Osteocyte (in vitro differentiated cells): ENCODE measurements around the gene GPM6B. TPM values are rescaled to one million over a fixed set of nuclear protein-coding genes. Genes with fewer than 3 reads are reported as not detected.

Source experiments
- DNase-seq: peaks from one replicate; pipeline ENCODE4 v3.0.0; 2021; ENCODE audit warnings: mixed read lengths; ENCODE audit not compliant: unreplicated experiment; ENCODE audit errors: extremely low spot score
- H3K27ac Mint-ChIP-seq: one replicate; pipeline ENCODE4 v1.8.0; 2021; ENCODE audit warnings: mild to moderate bottlenecking, mixed read lengths; ENCODE audit not compliant: unreplicated experiment
- H3K27me3 Mint-ChIP-seq: one replicate; pipeline ENCODE4 v1.8.0; 2021; ENCODE audit warnings: mixed read lengths; ENCODE audit not compliant: unreplicated experiment
- H3K36me3 Mint-ChIP-seq: one replicate; pipeline ENCODE4 v1.8.0; 2021; ENCODE audit warnings: mixed read lengths; ENCODE audit not compliant: unreplicated experiment
- H3K4me1 Mint-ChIP-seq: one replicate; pipeline ENCODE4 v1.8.0; 2021; ENCODE audit warnings: mixed read lengths; ENCODE audit not compliant: unreplicated experiment
- H3K4me3 Mint-ChIP-seq: one replicate; pipeline ENCODE4 v1.8.0; 2021; ENCODE audit warnings: mild to moderate bottlenecking, moderate library complexity, mixed read lengths; ENCODE audit not compliant: unreplicated experiment
- H3K9me3 Mint-ChIP-seq: one replicate; pipeline ENCODE4 v1.8.0; 2021; ENCODE audit warnings: mixed read lengths; ENCODE audit not compliant: unreplicated experiment
- CTCF ChIP-seq: fragments of 200-600 bp; sonication (generic); IDR thresholded peaks from 2 replicates; pipeline ENCODE4 v1.5.0; 2021; ENCODE audit warnings: antibody characterized with exemption, mild to moderate bottlenecking, moderate library complexity
- total RNA-seq: library from RNA; stranded (reverse); gene quantifications from 2 replicates; pipeline ENCODE4 v1.2.1, GENCODE V29; 2021

The GPM6B gene
- total RNA-seq, 1 donor from 2014 or later = 12.0 TPM

GRCh38 chrX:13756381-13756780 is 60.5 kb downstream of the GPM6B start:
- Mint-ChIP-seq H3K4me3 (no peak overlapping the region), H3K9me3 (no peaks in the 10 kb centered on the region), H3K27ac (no peak overlapping the region), H3K27me3 (no peaks in the 10 kb centered on the region), H3K36me3 (peaks cover 11% of the 10 kb centered on the region), H3K4me1 (no peaks in the 10 kb centered on the region)
- DNase-seq = no peak
- no peak for TF ChIP-seq CTCF

GRCh38 chrX:13755254-13755653 is 61.6 kb downstream of the GPM6B start:
- Mint-ChIP-seq H3K4me1 (no peaks in the 10 kb centered on the region), H3K27me3 (no peaks in the 10 kb centered on the region), H3K9me3 (no peaks in the 10 kb centered on the region), H3K36me3 (peaks cover 10% of the 10 kb centered on the region), H3K27ac (no peak overlapping the region), H3K4me3 (no peak overlapping the region)
- TF ChIP-seq CTCF = no peak
- DNase-seq = no peak

- H3K27me3 Mint-ChIP-seq = no peaks in the 10 kb centered on the region
- no peak overlapping the region for H3K4me3 Mint-ChIP-seq
- TF ChIP-seq CTCF = no peak
- no peaks in the 10 kb centered on the region for H3K9me3 Mint-ChIP-seq
- DNase-seq = no peak
- peaks cover 8% of the 10 kb centered on the region for H3K36me3 Mint-ChIP-seq
- no peak overlapping the region for H3K27ac Mint-ChIP-seq
- no peaks in the 10 kb centered on the region for H3K4me1 Mint-ChIP-seq
Measured at GRCh38 chrX:13754765-13755164, 62.1 kb downstream of the GPM6B start.

- H3K4me3 Mint-ChIP-seq = no peak overlapping the region
- TF ChIP-seq CTCF = no peak
- no peaks in the 10 kb centered on the region for H3K27me3 Mint-ChIP-seq
- H3K4me1 Mint-ChIP-seq = no peaks in the 10 kb centered on the region
- H3K9me3 Mint-ChIP-seq = no peaks in the 10 kb centered on the region
- no peak for DNase-seq
- H3K27ac Mint-ChIP-seq = no peak overlapping the region
- peaks cover 8% of the 10 kb centered on the region for H3K36me3 Mint-ChIP-seq
Measured at GRCh38 chrX:13752646-13753045, 64.2 kb downstream of the GPM6B start.

GRCh38 chrX:13752141-13752540 is 64.8 kb downstream of the GPM6B start:
- no peaks in the 10 kb centered on the region for H3K4me1 Mint-ChIP-seq
- no peak overlapping the region for H3K27ac Mint-ChIP-seq
- H3K4me3 Mint-ChIP-seq = no peak overlapping the region
- peaks cover 8% of the 10 kb centered on the region for H3K36me3 Mint-ChIP-seq
- no peak for TF ChIP-seq CTCF
- no peaks in the 10 kb centered on the region for H3K9me3 Mint-ChIP-seq
- no peaks in the 10 kb centered on the region for H3K27me3 Mint-ChIP-seq
- no peak for DNase-seq
